ENCODE data around the gene SP8. TPM values are rescaled to one million over a fixed set of nuclear protein-coding genes. Genes with fewer than 3 reads are reported as not detected.

Gene SP8
- total RNA-seq, 1 donor from 2014 or later = not detected

- Histone ChIP-seq H3K4me3 (no peak overlapping the region), H3K4me1 (peaks cover 14% of the 10 kb centered on the region), H3K36me3 (no peaks in the 10 kb centered on the region), H3K27me3 (ENCODE audit: low read depth) (peaks cover 100% of the 10 kb centered on the region), H3K9me3 (no peaks in the 10 kb centered on the region), H3K27ac (no peak overlapping the region)
- no peak for ATAC-seq
- intact Hi-C loops (cut with DNase I) = no loop called here
- no peak for DNase-seq
- no peak for TF ChIP-seq CTCF (IDR thresholded peaks at IDR 0.05)
These were observed 1.2 kb upstream of the SP8 start for GRCh38 chr7:20787660-20788419.

- TF ChIP-seq CTCF (IDR thresholded peaks at IDR 0.05) = no peak
- intact Hi-C loops (cut with DNase I) = no loop called here
- H3K36me3 ChIP-seq = no peaks in the 10 kb centered on the region
- H3K27me3 ChIP-seq (ENCODE audit: low read depth) = peaks cover 100% of the 10 kb centered on the region
- DNase-seq (no peak), ATAC-seq (no peak)
- H3K9me3 ChIP-seq = no peaks in the 10 kb centered on the region
- H3K4me3 ChIP-seq = peak overlapping the region; percentile 14
- H3K4me1 ChIP-seq = peaks cover 14% of the 10 kb centered on the region
- no peak overlapping the region for H3K27ac ChIP-seq
These were observed 286 bp downstream of the SP8 start for GRCh38 chr7:20786421-20786778.

GRCh38 chr7:20786049-20786412 is 655 bp downstream of the SP8 start:
- Histone ChIP-seq H3K4me3 (peak overlapping the region; percentile 14), H3K27ac (no peak overlapping the region), H3K36me3 (no peaks in the 10 kb centered on the region), H3K9me3 (no peaks in the 10 kb centered on the region), H3K4me1 (peaks cover 14% of the 10 kb centered on the region), H3K27me3 (ENCODE audit: low read depth) (peaks cover 100% of the 10 kb centered on the region)
- no peak for ATAC-seq
- TF ChIP-seq CTCF (IDR thresholded peaks at IDR 0.05) = no peak
- DNase-seq = no peak
- intact Hi-C loops (cut with DNase I) = no loop called here

- no peak for DNase-seq
- Histone ChIP-seq H3K4me3 (no peak overlapping the region), H3K27me3 (ENCODE audit: low read depth) (peaks cover 100% of the 10 kb centered on the region), H3K27ac (no peak overlapping the region), H3K4me1 (peaks cover 14% of the 10 kb centered on the region), H3K36me3 (no peaks in the 10 kb centered on the region), H3K9me3 (no peaks in the 10 kb centered on the region)
- ATAC-seq = peak in 1 of 2 donors; percentile 38
- intact Hi-C loops (cut with DNase I) = no loop called here
- no peak for TF ChIP-seq CTCF (IDR thresholded peaks at IDR 0.05)
These were observed 1.3 kb downstream of the SP8 start for GRCh38 chr7:20785157-20786048.

GRCh38 chr7:20784388-20785156 is 2.1 kb downstream of the SP8 start:
- TF ChIP-seq CTCF (IDR thresholded peaks at IDR 0.05) = no peak
- Histone ChIP-seq H3K36me3 (no peaks in the 10 kb centered on the region), H3K4me1 (peaks cover 14% of the 10 kb centered on the region), H3K4me3 (peak overlapping the region; percentile 27), H3K27ac (no peak overlapping the region), H3K9me3 (no peaks in the 10 kb centered on the region), H3K27me3 (ENCODE audit: low read depth) (peaks cover 100% of the 10 kb centered on the region)
- intact Hi-C loops (cut with DNase I) = no loop called here
- DNase-seq (no peak), ATAC-seq (peak; percentile 30 to 53)
